ENCODE results near the gene DNAJC15. TPM values are rescaled to one million over a fixed set of nuclear protein-coding genes. Genes with fewer than 3 reads are reported as not detected.

The DNAJC15 gene
- total and polyA plus RNA-seq, 2 of the 8 experiments (the other 6 are each of a cell fraction or from before 2014, with no cell fraction given): 5.8 to 20.8 TPM

GRCh38 chr13:43021926-43022670 is 1.3 kb upstream of the DNAJC15 start:
- Histone ChIP-seq H3K27me3 (replicated peaks in 1 of 4; ENCODE audit: control insufficient read depth in 3 of 4, extremely low read depth in 1 of 4, insufficient read depth in 3 of 4, low read length in 3 of 4) (peaks cover 0 to 5% (median 2%) of the 10 kb centered on the region in 4 experiments; a peak in 1 of 7 replicates), H4K5ac (ENCODE audit: insufficient read length, low read depth, low read length) (no peak overlapping the region), H3K23me2 (ENCODE audit: low read depth, low read length) (peaks cover 4% of the 10 kb centered on the region; the same call in 1 of the 2 replicates), H3K4me3 (ENCODE audit: extremely low read depth in 1 of 4, insufficient read depth in 2 of 4, low read depth in 3 of 4, low read length in 4 of 4) (no peak overlapping the region), H3K14ac (ENCODE audit: insufficient read length) (no peak overlapping the region), H3K23ac (ENCODE audit: insufficient read length) (no peak overlapping the region), H3K56ac (replicated peaks; ENCODE audit: insufficient read length, low read depth, low read length) (no peak overlapping the region), H4K8ac (ENCODE audit: extremely low read depth, insufficient read depth, low read length) (no peak overlapping the region), H3K36me3 (ENCODE audit: control insufficient read depth in 2 of 4, insufficient read depth in 4 of 4, low read length in 3 of 4) (no peaks in the 10 kb centered on the region), H2AK5ac (ENCODE audit: low read depth, low read length) (no peak overlapping the region), H2BK12ac (ENCODE audit: low read depth, low read length) (no peak overlapping the region), H2AFZ (ENCODE audit: low read length) (no peak overlapping the region), H2BK20ac (ENCODE audit: low read length) (no peak overlapping the region), H3K4ac (replicated peaks; ENCODE audit: insufficient read length, low read depth, low read length) (no peak overlapping the region), H2BK5ac (ENCODE audit: low read depth, low read length) (no peak overlapping the region), H3K4me1 (replicated peaks in 1 of 4; ENCODE audit: control insufficient read depth in 3 of 4, insufficient read depth in 4 of 4, low read length in 3 of 4) (no peaks in the 10 kb centered on the region), H3K27ac (ENCODE audit: low read depth, low read length) (no peak overlapping the region), H4K20me1 (replicated peaks in 1 of 2; ENCODE audit: control insufficient read depth in 1 of 2, insufficient read depth in 2 of 2, low read length in 2 of 2) (no peaks in the 10 kb centered on the region), H3K79me1 (ENCODE audit: low read depth, low read length) (no peaks in the 10 kb centered on the region), H2BK15ac (ENCODE audit: low read length) (no peak overlapping the region), H3K18ac (ENCODE audit: extremely low read depth, low read length) (no peak overlapping the region), H3K4me2 (ENCODE audit: insufficient read depth in 1 of 2, low read depth in 2 of 2, low read length in 2 of 2) (no peak overlapping the region; a peak in 1 of 4 replicates), H3K9ac (replicated peaks in 1 of 4; ENCODE audit: extremely low read depth in 1 of 4, low read depth in 3 of 4, low read length in 3 of 4) (no peak overlapping the region), H2BK120ac (replicated peaks; ENCODE audit: low read depth, low read length) (no peak overlapping the region), H3K79me2 (ENCODE audit: control insufficient read depth in 1 of 2, insufficient read depth in 2 of 2, low read length in 2 of 2) (peaks cover 0 to 10% of the 10 kb centered on the region in 2 experiments; a peak in 2 of 4 replicates), H3K9me3 (ENCODE audit: insufficient read depth in 2 of 2, low read depth in 1 of 2, low read length in 1 of 2) (no peaks in the 10 kb centered on the region), H4K91ac (replicated peaks; ENCODE audit: insufficient read length, low read length) (no peak overlapping the region)
- ChIA-PET POLR2A (ENCODE audit: partially characterized antibody) (interaction anchor here (1.2 to 1.5 kb wide), 4 partner anchors 16 to 145 kb away, joined by 3 to 5 read pairs (median 4); no protein-coding TSS in a partner anchor), CTCF (ENCODE audit: partially characterized antibody) (interaction anchor here (1.2 to 2.4 kb wide), 2 partner anchors 53 to 124 kb away, joined by 3 to 9 read pairs; no protein-coding TSS in a partner anchor)
- DNase-seq (ENCODE audit: low read depth in 1 of 2, low spot score in 2 of 2) (no peak), FAIRE-seq (no peak)
- TF ChIP-seq RFX5 (IDR thresholded peaks at IDR 0.05; ENCODE audit: borderline replicate concordance, low read depth, low read length) (no peak), ASH2L (IDR thresholded peaks at IDR 0.05; ENCODE audit: low read length) (no peak), MAFK (IDR thresholded peaks at IDR 0.05; ENCODE audit: low read depth, low read length) (no peak), BCL11A (IDR thresholded peaks at IDR 0.05; ENCODE audit: low read depth in 2 of 2, low read length in 2 of 2) (no peak), ATF2 (IDR thresholded peaks at IDR 0.05; ENCODE audit: low read length) (no peak)
- WGBS, 2 experiments (ENCODE audit: extremely low coverage in 1 of 2, insufficient coverage in 1 of 2, insufficient read length in 1 of 2, insufficient replicate concordance in 2 of 2, low coverage in 1 of 2, low lambda C conversion rate in 2 of 2, missing lambda C conversion rate in 1 of 2): 93% methylated on average over 11 of the region's 11 CpGs; no CpG with 5 or more reads in 1 of the 2 experiments
